ENCODE data around the gene SMARCA2.

Gene SMARCA2

GRCh38 chr9:2236850-2237249, 221.7 kb downstream of the SMARCA2 start:
- in situ Hi-C loops (cut with HindIII; ENCODE audit: low sequenced_read_pairs) = no loop called here

DNA sequence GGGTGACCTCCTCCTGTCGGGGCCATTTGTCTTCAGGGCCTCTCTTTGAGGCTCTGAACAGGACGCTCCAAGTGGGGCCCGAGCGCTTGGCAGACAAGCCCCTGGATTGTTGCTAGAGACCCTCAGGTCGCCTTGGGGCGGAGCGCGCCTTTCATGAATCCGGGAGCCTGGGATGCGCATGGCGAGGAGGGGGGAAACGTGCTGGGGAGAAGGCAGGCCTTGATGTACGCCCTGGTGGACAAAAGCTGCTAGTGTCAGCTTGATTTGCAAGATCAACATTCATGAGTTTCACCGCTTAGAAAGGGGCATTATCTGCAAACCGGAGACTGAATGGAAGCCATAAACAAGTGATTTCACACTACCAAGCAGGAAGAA, 226.3 kb downstream of the SMARCA2 start:
- in situ Hi-C loops (cut with HindIII; ENCODE audit: low sequenced_read_pairs) = no loop called here

GRCh38 chr9:2241836-2242741, 226.9 kb downstream of the SMARCA2 start:
- in situ Hi-C loops (cut with HindIII; ENCODE audit: low sequenced_read_pairs) = no loop called here

DNA sequence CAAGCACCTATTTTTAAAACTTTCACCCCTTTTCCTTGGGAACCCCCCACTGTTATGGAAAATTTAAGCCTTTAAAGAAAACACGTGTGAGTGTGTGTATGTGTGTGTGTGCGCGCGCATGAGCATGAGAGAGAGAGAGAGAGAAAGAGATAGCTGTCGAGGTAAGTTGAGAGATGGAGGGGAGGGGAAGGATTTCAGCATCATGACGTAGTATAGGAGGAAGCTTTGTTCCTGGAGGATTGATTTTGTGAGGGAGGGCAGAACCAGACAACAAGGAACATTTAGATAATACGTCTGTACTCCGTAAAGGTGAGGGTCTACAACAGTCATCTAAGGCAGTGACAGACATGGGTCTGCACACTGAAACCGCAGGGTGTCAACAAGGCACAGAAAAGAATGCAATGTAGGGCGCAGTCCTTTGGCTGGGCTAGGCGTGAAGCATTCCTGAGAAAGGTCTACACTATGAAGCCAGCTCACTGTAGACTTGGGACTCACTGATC, 227.7 kb downstream of the SMARCA2 start:
- in situ Hi-C loops (cut with HindIII; ENCODE audit: low sequenced_read_pairs) = no loop called here
